ENCODE measurements around the gene DLEC1.

DLEC1 gene

GRCh38 chr3:38171622-38172021, 132.6 kb downstream of the DLEC1 start:
- ATAC-seq (ENCODE audit: insufficient read depth, low read depth): no peak
- no peak overlapping the region for H2AFZ ChIP-seq (ENCODE audit: low read depth, low read length)
- peaks cover 59% of the 10 kb centered on the region for H4K20me1 ChIP-seq (ENCODE audit: insufficient read depth, low read length)

More at GRCh38 chr3:38171622-38172021, 132.6 kb downstream of the DLEC1 start:
- DNase-seq: no peak
- Histone ChIP-seq H3K27me3 (ENCODE audit: insufficient read depth, low read length, poor library complexity) (no peaks in the 10 kb centered on the region), H3K36me3 (ENCODE audit: insufficient read depth, low read length) (no peaks in the 10 kb centered on the region), H3K9ac (ENCODE audit: low read depth, low read length) (no peak overlapping the region), H3K79me2 (ENCODE audit: insufficient read depth, low read length) (peaks cover 100% of the 10 kb centered on the region), H3K4me3 (ENCODE audit: low read depth in 1 of 2, low read length in 2 of 2) (no peak overlapping the region), H3K9me3 (ENCODE audit: insufficient read depth, low read length, severe bottlenecking) (no peaks in the 10 kb centered on the region), H3K27ac (ENCODE audit: low read length) (no peak overlapping the region), H3K4me1 (ENCODE audit: insufficient read depth, low read length) (peaks cover 51% of the 10 kb centered on the region), H3K4me2 (ENCODE audit: insufficient read depth, low read length) (no peak overlapping the region)
- TF ChIP-seq CTCF (IDR thresholded peaks at IDR 0.05; ENCODE audit: borderline replicate concordance, extremely low read depth, low read length, poor library complexity, severe bottlenecking) (no peak), EZH2 (IDR thresholded peaks at IDR 0.05; ENCODE audit: borderline replicate concordance, low read depth, low read length, severe bottlenecking) (no peak)
